Endothelial cell of umbilical vein (primary cell): ENCODE measurements around the gene SLC35A1. TPM values are rescaled to one million over a fixed set of nuclear protein-coding genes. Genes with fewer than 3 reads are reported as not detected.

Source experiments
- BruUV-seq: library from RNA; stranded (reverse); fragments of 400-500 nt; replicated peaks from 2 replicates; lab custom pipeline; 2021; lab: Mats Ljungman, UMichigan
- CTCF ChIA-PET: fragments of 300-600, 350-600 bp; sonication (Branson Sonifier 250); formaldehyde crosslinking; loops from one replicate; lab custom pipeline; 2021; ENCODE audit warnings: antibody characterized with exemption, inconsistent platforms; lab: Charles Lee
- POLR2A ChIA-PET: fragments of 300-600, 350-600 bp; sonication (Branson Sonifier 250); formaldehyde crosslinking; loops from one replicate; lab custom pipeline; 2021; ENCODE audit warnings: antibody characterized with exemption, inconsistent platforms; lab: Charles Lee
- DNase-seq: peaks from one replicate; pipeline ENCODE4 v3.0.0-alpha.2; 2011; ENCODE audit warnings: low read depth, low spot score
- FAIRE-seq: peaks from 2 replicates; lab custom pipeline; 2011; peaks lifted over from hg19 to GRCh38; lab: Jason Lieb, UNC
- H2AFZ ChIP-seq: 2 replicates; pipeline ENCODE4 v1.6.0; 2012; ENCODE audit warnings: low read depth, low read length, control low read depth, inconsistent platforms
- H3K27ac ChIP-seq: 2 replicates; pipeline ENCODE4 v1.5.1; 2011; ENCODE audit warnings: low read depth, mild to moderate bottlenecking, control low read depth, low read length, moderate library complexity; ENCODE audit not compliant: insufficient read depth
- H3K27me3 ChIP-seq, 2 experiments: 2 replicates each; pipeline versions ENCODE4 v1.6.0 to v1.6.1; 2011; ENCODE audit warnings: low read length in 2 of 2, mixed read lengths in 1 of 2; ENCODE audit not compliant: control insufficient read depth in 2 of 2, insufficient read depth in 2 of 2
- H3K36me3 ChIP-seq, 2 experiments: 2 replicates in 1 of 2; 3 replicates in 1 of 2; pipeline ENCODE4 v1.5.1; 2011; ENCODE audit warnings: low read length in 2 of 2, mild to moderate bottlenecking in 1 of 2, moderate library complexity in 1 of 2; ENCODE audit not compliant: control insufficient read depth in 2 of 2, insufficient read depth in 2 of 2; ENCODE audit errors: extremely low read depth in 1 of 2
- H3K4me1 ChIP-seq: 3 replicates; pipeline ENCODE4 v1.5.1; 2011; ENCODE audit warnings: mild to moderate bottlenecking, low read length; ENCODE audit not compliant: control insufficient read depth, insufficient read depth; ENCODE audit errors: extremely low read depth
- H3K4me2 ChIP-seq: 2 replicates; pipeline ENCODE4 v1.6.1; 2011; ENCODE audit warnings: low read length, control low read depth, mixed read lengths; ENCODE audit not compliant: insufficient read depth
- H3K4me3 ChIP-seq, 3 experiments: fragments of 200-600 bp in 1 of 3; sonication (generic), shearing (Covaris generic) in 1 of 3; replicated peaks in 1 of 3; 2 replicates each; pipeline ENCODE4 v1.5.1; 2011 to 2016; ENCODE audit warnings: control low read depth in 3 of 3, low read length in 3 of 3, mild to moderate bottlenecking in 2 of 3, inconsistent platforms in 1 of 3, low read depth in 1 of 3, moderate library complexity in 1 of 3; ENCODE audit not compliant: insufficient read depth in 1 of 3
- H3K79me2 ChIP-seq: 2 replicates; pipeline ENCODE4 v1.6.0; 2012; ENCODE audit warnings: low read length, inconsistent platforms; ENCODE audit not compliant: control insufficient read depth, insufficient read depth
- H3K9ac ChIP-seq: replicated peaks from 2 replicates; pipeline ENCODE3; 2011; ENCODE audit warnings: low read length, control low read depth; ENCODE audit not compliant: insufficient read depth; ENCODE audit errors: extremely low read depth
- H3K9me1 ChIP-seq: replicated peaks from 3 replicates; pipeline ENCODE4 v1.6.0; 2011; ENCODE audit warnings: mild to moderate bottlenecking, low read length; ENCODE audit not compliant: control insufficient read depth, insufficient read depth; ENCODE audit errors: extremely low read depth
- H3K9me3 ChIP-seq: replicated peaks from 2 replicates; pipeline ENCODE4 v1.5.1; 2012; ENCODE audit warnings: low read length, inconsistent platforms; ENCODE audit not compliant: control insufficient read depth, insufficient read depth
- H4K20me1 ChIP-seq: replicated peaks from 2 replicates; pipeline ENCODE3; 2011; ENCODE audit warnings: mild to moderate bottlenecking, low read length; ENCODE audit not compliant: control insufficient read depth, insufficient read depth; ENCODE audit errors: extremely low read depth
- EZH2 ChIP-seq: IDR thresholded peaks from 2 replicates; pipeline ENCODE4 v1.6.1; 2012; ENCODE audit warnings: borderline replicate concordance, low read depth, mild to moderate bottlenecking, moderate library complexity, low read length, inconsistent platforms; ENCODE audit not compliant: severe bottlenecking
- FOS ChIP-seq: IDR thresholded peaks from 2 replicates; pipeline ENCODE4 v1.6.1; 2011; ENCODE audit warnings: mild to moderate bottlenecking, low read length, moderate library complexity, borderline replicate concordance; ENCODE audit not compliant: insufficient read depth
- GATA2 ChIP-seq: IDR thresholded peaks from 2 replicates; pipeline ENCODE4 v1.7.0; 2011; ENCODE audit warnings: low read depth, mild to moderate bottlenecking, moderate library complexity, mixed read lengths, low read length; ENCODE audit not compliant: insufficient read length, insufficient read depth
- JUN ChIP-seq: IDR thresholded peaks from 2 replicates; pipeline ENCODE4 v1.6.1; 2011; ENCODE audit warnings: borderline replicate concordance, low read depth; ENCODE audit not compliant: insufficient read length, insufficient read depth
- MYC ChIP-seq: IDR thresholded peaks from one replicate; pipeline ENCODE4 v1.6.1; 2011; ENCODE audit warnings: mild to moderate bottlenecking, low read depth, low read length
- POLR2A ChIP-seq: IDR thresholded peaks from 2 replicates; pipeline ENCODE4 v1.6.1; 2012; ENCODE audit warnings: low read depth, mild to moderate bottlenecking, control low read depth, low read length
- POLR2AphosphoS5 ChIP-seq: IDR thresholded peaks from 2 replicates; pipeline ENCODE4 v1.6.1; 2012; ENCODE audit warnings: low read depth, mild to moderate bottlenecking, control low read depth, low read length, moderate library complexity; ENCODE audit not compliant: insufficient read depth
- dilution Hi-C: fragments of 300-500 bp; cut with MboI; formaldehyde crosslinking; loops from one replicate; pipeline ENCODE4 v1.15.0; 2019; ENCODE audit warnings: low sequenced_read_pairs; ENCODE audit not compliant: extremely low pct_ligation_motif_present
- intact Hi-C: fragments of 100-400 bp; cut with micrococcal nuclease; formaldehyde crosslinking; loops from one replicate; pipeline ENCODE4 v1.10.0; 2022
- polyA plus RNA-seq, 4 experiments: library from polyadenylated mRNA; depleted of rRNA in 3 of 4; stranded (reverse) in 3 of 4; unstranded in 1 of 4; fragments of >200 nt; gene quantifications; 2 replicates each; pipeline versions ENCODE4 v1.2.1 to v1.2.3, GENCODE V29; 2011 to 2012; ENCODE audit warnings: missing spikeins in 1 of 4
- total RNA-seq: library from RNA; stranded (reverse); gene quantifications from 2 replicates; pipeline ENCODE4 v1.2.3, GENCODE V29; 2021
- TF ChIP-seq, protein P1 (sequence below), 2 donors: IDR thresholded peaks; 1 replicate in 1 of 2; 2 replicates in 1 of 2; pipeline ENCODE4 v1.5.1; 2011; ENCODE audit warnings: low read length in 2 of 2, mild to moderate bottlenecking in 2 of 2, moderate library complexity in 2 of 2, control low read depth in 1 of 2, inconsistent platforms in 1 of 2, low read depth in 1 of 2; ENCODE audit not compliant: insufficient read depth in 1 of 2; ENCODE audit errors: extremely low read depth in 1 of 2
- TF ChIP-seq, protein P2 (sequence below): IDR thresholded peaks from 2 replicates; pipeline ENCODE4 v1.6.1; 2011; ENCODE audit not compliant: insufficient read depth, insufficient read length

The SLC35A1 gene
- total and polyA plus RNA-seq, 2 donors (not counting 3 experiments of a cell fraction or from before 2014, with no cell fraction given): 13.0 to 13.9 TPM

DNA sequence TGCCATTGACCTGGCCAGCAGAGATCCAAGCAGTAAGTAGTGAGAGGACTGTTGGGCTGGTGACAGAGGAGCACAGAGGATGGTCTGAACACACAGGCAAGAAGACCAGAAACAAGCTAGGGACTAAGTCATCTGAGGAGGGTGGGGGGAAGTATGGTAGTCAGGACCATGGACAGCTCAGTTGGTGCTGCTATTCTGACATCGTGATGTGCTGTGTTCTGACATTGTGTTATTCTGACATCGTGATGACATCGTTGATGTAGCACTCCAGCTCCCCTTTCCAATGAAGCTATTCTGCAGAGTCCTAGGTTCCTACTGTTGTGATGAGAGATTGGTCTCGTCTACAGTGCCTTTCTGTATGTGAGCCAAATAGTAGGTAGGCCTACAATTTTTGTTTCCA, 36.3 kb upstream of the SLC35A1 start:
- intact Hi-C loops (no loop called here), dilution Hi-C loops (no loop called here)
- Histone ChIP-seq H3K4me2 (no peak overlapping the region), H3K9ac (no peak overlapping the region), H3K36me3 (no peaks in the 10 kb centered on the region), H3K9me3 (no peaks in the 10 kb centered on the region), H3K27me3 (no peaks in the 10 kb centered on the region), H3K4me3 (no peak overlapping the region), H3K9me1 (no peaks in the 10 kb centered on the region), H3K27ac (no peak overlapping the region), H3K79me2 (no peaks in the 10 kb centered on the region), H4K20me1 (no peaks in the 10 kb centered on the region), H2AFZ (no peak overlapping the region), H3K4me1 (no peaks in the 10 kb centered on the region)
- DNase-seq (peak; percentile 73), FAIRE-seq (peak; percentile 85)
- ChIA-PET CTCF (interaction anchor here (0.6 to 1.1 kb wide), 4 partner anchors 18 to 357 kb away, joined by 3 to 4 read pairs (median 3); no protein-coding TSS in a partner anchor), POLR2A (interaction anchor here (0.7 to 0.8 kb wide), 2 partner anchors 9 to 153 kb away, joined by 4 to 6 read pairs; partner anchors contain the start of gene RARS2)
- no TSS peak for BruUV-seq
- peak; percentile 67 for TF ChIP-seq MYC
- no peak for TF ChIP-seq GATA2

DNA sequence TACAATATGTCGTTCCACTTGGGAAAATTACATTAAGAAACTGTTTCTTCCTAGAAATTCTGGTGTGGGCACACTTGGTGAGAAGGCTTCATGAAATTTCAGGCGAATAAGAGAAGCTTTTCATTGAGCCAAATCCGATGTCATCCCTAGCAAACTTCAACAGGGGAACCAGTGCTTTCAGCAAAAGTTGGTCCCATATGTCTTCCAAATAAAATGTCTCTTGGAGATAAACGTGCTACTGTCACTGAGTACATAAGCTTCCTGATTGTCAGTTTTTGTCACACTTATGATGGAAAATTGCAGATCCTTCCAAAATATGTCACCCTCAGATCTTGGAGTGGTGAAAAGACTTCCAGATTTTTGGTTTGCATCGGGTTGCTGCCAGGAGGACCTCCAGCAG, 31.1 kb upstream of the SLC35A1 start:
- Histone ChIP-seq H3K9ac (no peak overlapping the region), H2AFZ (no peak overlapping the region), H3K4me1 (no peaks in the 10 kb centered on the region), H3K27me3 (no peaks in the 10 kb centered on the region), H3K27ac (no peak overlapping the region), H3K9me1 (no peaks in the 10 kb centered on the region), H3K4me3 (no peak overlapping the region), H3K4me2 (no peak overlapping the region), H3K79me2 (no peaks in the 10 kb centered on the region), H4K20me1 (no peaks in the 10 kb centered on the region), H3K9me3 (no peaks in the 10 kb centered on the region), H3K36me3 (no peaks in the 10 kb centered on the region)
- no TSS peak for BruUV-seq
- TF ChIP-seq JUN: no peak
- TF ChIP-seq FOS: no peak
- TF ChIP-seq, protein P1, sequence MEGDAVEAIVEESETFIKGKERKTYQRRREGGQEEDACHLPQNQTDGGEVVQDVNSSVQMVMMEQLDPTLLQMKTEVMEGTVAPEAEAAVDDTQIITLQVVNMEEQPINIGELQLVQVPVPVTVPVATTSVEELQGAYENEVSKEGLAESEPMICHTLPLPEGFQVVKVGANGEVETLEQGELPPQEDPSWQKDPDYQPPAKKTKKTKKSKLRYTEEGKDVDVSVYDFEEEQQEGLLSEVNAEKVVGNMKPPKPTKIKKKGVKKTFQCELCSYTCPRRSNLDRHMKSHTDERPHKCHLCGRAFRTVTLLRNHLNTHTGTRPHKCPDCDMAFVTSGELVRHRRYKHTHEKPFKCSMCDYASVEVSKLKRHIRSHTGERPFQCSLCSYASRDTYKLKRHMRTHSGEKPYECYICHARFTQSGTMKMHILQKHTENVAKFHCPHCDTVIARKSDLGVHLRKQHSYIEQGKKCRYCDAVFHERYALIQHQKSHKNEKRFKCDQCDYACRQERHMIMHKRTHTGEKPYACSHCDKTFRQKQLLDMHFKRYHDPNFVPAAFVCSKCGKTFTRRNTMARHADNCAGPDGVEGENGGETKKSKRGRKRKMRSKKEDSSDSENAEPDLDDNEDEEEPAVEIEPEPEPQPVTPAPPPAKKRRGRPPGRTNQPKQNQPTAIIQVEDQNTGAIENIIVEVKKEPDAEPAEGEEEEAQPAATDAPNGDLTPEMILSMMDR (IDR thresholded peaks at IDR 0.05; ENCODE audit: extremely low read depth in 1 of 2, insufficient read depth in 1 of 2, low read depth in 1 of 2, low read length in 2 of 2): no peak
- no peak for TF ChIP-seq MYC
- TF ChIP-seq, protein P2, sequence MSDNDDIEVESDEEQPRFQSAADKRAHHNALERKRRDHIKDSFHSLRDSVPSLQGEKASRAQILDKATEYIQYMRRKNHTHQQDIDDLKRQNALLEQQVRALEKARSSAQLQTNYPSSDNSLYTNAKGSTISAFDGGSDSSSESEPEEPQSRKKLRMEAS: no peak
- TF ChIP-seq POLR2AphosphoS5: no peak
- TF ChIP-seq GATA2: no peak
- TF ChIP-seq POLR2A: no peak
- TF ChIP-seq EZH2: no peak
- no peak for FAIRE-seq
- intact Hi-C loops (no loop called here), dilution Hi-C loops (no loop called here)
- CTCF ChIA-PET: no interaction called here
- no peak for DNase-seq
- POLR2A ChIA-PET: no interaction called here
